GM12864 (cell line): ENCODE results near the gene NAGLU.
A peak's percentile ranks its signal among the peaks of the same experiment; 100 is the strongest.

Experiments used
- DNase-seq: peaks from one replicate; pipeline ENCODE4 v3.0.0-alpha.2; 2011; ENCODE audit warnings: low read depth
- H3K4me3 ChIP-seq: 2 replicates; pipeline ENCODE4 v1.5.1; 2011; ENCODE audit warnings: mild to moderate bottlenecking, low read depth, low read length, control low read depth
- CTCF ChIP-seq: IDR thresholded peaks from 2 replicates; pipeline ENCODE4 v1.5.1; 2011; ENCODE audit warnings: low read depth, mild to moderate bottlenecking, moderate library complexity, low read length, control low read depth, inconsistent platforms; ENCODE audit errors: missing control alignments

NAGLU gene

GRCh38 chr17:42568341-42569111 is 32.5 kb downstream of the NAGLU start:
- DNase-seq = no peak
- H3K4me3 ChIP-seq = peak overlapping the region; percentile 14; the same call in 1 of the 2 replicates
- no peak for TF ChIP-seq CTCF

GRCh38 chr17:42571435-42572225 is 35.6 kb downstream of the NAGLU start:
- H3K4me3 ChIP-seq = no peak overlapping the region
- no peak for TF ChIP-seq CTCF
- DNase-seq = no peak

DNA sequence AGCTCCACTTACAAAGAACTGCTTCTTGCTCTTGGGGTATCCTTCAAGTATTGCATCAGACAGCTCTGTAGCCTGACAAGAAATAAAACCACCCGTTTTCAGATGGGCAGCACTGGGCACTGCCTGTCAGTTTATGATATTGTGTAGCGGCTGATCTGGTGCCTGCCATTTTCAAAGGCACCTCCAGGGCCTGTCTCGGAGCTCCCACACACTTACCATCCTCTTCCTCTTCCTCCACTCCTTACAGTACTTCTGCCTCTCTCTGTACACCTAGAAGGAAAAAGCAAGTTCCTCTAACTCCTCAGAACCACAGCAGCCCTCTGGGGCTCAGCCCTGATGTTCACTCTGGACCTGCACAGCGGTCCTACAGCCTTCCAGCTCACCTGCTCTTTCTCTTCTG is 37.1 kb downstream of the NAGLU start:
- H3K4me3 ChIP-seq = no peak overlapping the region
- no peak for TF ChIP-seq CTCF
- no peak for DNase-seq

DNA sequence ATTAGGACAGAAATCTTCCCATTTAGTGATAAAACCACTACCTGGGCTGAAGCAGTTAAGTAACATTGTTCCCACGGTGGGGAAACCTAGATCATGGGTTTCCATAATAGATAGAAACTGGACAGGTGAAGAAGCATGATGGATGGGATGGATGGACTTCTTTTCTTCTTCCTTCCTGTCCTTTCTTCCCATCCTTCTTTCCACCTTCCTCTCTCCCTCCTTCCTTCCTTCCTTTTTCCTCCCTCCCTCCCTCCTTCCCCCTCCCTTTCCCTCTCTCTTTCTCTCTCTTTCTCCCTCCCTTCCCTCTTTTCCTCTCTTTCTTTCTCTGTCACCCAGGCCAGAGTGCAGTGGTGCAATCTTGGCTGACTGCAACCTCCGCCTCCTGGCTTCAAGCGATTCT is 38.4 kb downstream of the NAGLU start:
- no peak overlapping the region for H3K4me3 ChIP-seq
- no peak for DNase-seq
- TF ChIP-seq CTCF = no peak

GRCh38 chr17:42577140-42577531 is 41.1 kb downstream of the NAGLU start:
- peak overlapping the region; percentile 66 for H3K4me3 ChIP-seq
- no peak for DNase-seq
- TF ChIP-seq CTCF = no peak

DNA sequence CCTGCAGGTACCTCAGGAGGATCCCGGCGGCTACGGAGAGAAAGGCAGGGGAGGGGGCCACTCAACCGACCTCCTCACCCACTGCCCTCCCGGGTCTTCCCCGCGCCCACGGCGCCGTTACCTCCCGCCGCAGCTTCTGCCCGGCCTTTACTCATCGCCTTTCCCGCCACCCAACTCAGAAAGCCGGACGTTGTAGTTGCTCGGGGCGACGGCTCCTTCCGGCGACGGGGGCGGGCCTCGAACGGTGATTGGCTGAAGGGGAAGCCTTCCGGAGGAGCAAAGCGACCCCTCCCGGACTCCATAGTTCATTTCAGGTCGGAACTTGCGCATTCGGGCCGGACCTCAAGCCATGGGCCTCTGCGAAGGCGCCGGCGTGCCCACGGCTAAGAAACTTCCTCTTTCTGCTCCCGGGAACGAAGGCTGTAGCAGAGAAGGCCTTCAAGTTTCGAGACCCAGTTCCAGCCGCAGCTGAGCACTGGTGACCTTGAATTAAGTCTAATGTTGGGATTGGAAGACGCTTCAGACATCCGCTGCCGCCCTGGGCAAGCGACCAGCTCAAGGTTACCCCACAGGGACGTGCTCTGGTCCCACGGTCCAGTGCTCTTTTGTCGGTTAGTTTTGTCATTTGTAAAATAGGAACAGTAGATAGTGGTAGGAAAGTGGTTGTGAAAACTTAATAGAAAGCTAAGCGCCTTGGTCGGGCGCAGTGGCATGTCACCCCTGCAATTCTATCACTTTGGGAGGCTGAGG is 41.7 kb downstream of the NAGLU start, which contains the start of gene PSMC3IP:
PSMC3IP (minus strand) TSS at position 198 of the 750 bp plus-strand sequence; CDS start at position 155, 43 bp downstream.
- TF ChIP-seq CTCF = peak; percentile 60
- DNase-seq = peak; percentile 85
- peak within 1 kb of the TSS; percentile 66 for H3K4me3 ChIP-seq
